ENCODE data around the gene DAB2. TPM values are rescaled to one million over a fixed set of nuclear protein-coding genes. Genes with fewer than 3 reads are reported as not detected.

DAB2 gene
- total RNA-seq (10 to 100 TPM; 18.4 to 25.6 TPM), polyA plus RNA-seq (10 to 100 TPM; 10.0 to 13.8 TPM)

- Histone ChIP-seq H3K4me3 (ENCODE audit: low read depth in 1 of 3, low read length in 3 of 3) (peak within 1 kb of the TSS; percentile 14 to 55 (median 53)), H3K27me3 (ENCODE audit: control insufficient read depth in 4 of 4, insufficient read depth in 4 of 4, low read length in 3 of 4) (peaks cover 0 to 8% (median 1%) of the 10 kb centered on the region in 4 donors), H3K9me3 (ENCODE audit: control insufficient read depth in 4 of 4, low read length in 3 of 4) (no peaks in the 10 kb centered on the region), H3K9ac (ENCODE audit: low read depth in 1 of 2, low read length in 2 of 2) (peak within 1 kb of the TSS; percentile 47 to 48), H3K36me3 (ENCODE audit: control insufficient read depth in 4 of 4, insufficient read depth in 3 of 4, low read depth in 1 of 4, low read length in 3 of 4) (no peaks in the 10 kb centered on the region), H3K4me1 (ENCODE audit: control insufficient read depth in 4 of 4, insufficient read depth in 4 of 4, low read length in 3 of 4) (peaks cover 2 to 10% (median 5%) of the 10 kb centered on the region in 4 donors), H3K27ac (ENCODE audit: low read depth in 1 of 2, low read length in 2 of 2) (peak within 1 kb of the TSS; percentile 68)
- WGBS, result 4% methylated on average over 53 of the region's 53 CpGs
- TF ChIP-seq NR2F2 (IDR thresholded peaks at IDR 0.05) (peak; percentile 13), YY1 (IDR thresholded peaks at IDR 0.05) (peak; percentile 23), FOXA1 (IDR thresholded peaks at IDR 0.05) (no peak), REST (IDR thresholded peaks at IDR 0.05) (peak; percentile 44), RAD21 (IDR thresholded peaks at IDR 0.05) (peak; percentile 60 to 73), RXRA (IDR thresholded peaks at IDR 0.05) (peak; percentile 49 to 57), MAX (IDR thresholded peaks at IDR 0.05) (peak; percentile 66), HNF4A (conservative IDR thresholded peaks at IDR 0.05) (no peak), JUND (IDR thresholded peaks at IDR 0.05) (peak in 1 of 2 donors; percentile 10), CTCF (IDR thresholded peaks at IDR 0.05; ENCODE audit: low read depth, low read length, missing input control) (peak; percentile 37), TAF1 (conservative IDR thresholded peaks at IDR 0.05) (peak; percentile 81), GABPA (IDR thresholded peaks at IDR 0.05 in 1 of 2, conservative IDR thresholded peaks at IDR 0.05 in 1 of 2) (no peak), FOXA2 (IDR thresholded peaks at IDR 0.05) (no peak)
- DNase-seq (ENCODE audit: low spot score), result peak; percentile 76
Measured at GRCh38 chr5:39424736-39425637, at the start of gene DAB2. Gene DAB2 (minus strand): TSS chr5:39424980. CDS start chr5:39394320, 30,660 bp downstream.

GRCh38 chr5:39473156-39473775, 48.5 kb upstream of the DAB2 start:
- no peak for TF ChIP-seq GABPA (IDR thresholded peaks at IDR 0.05 in 1 of 2, conservative IDR thresholded peaks at IDR 0.05 in 1 of 2)
- no peak for TF ChIP-seq SP1 (IDR thresholded peaks at IDR 0.05)
- TF ChIP-seq TAF1 (conservative IDR thresholded peaks at IDR 0.05), result no peak
- TF ChIP-seq RAD21 (IDR thresholded peaks at IDR 0.05), result no peak
- no peak for TF ChIP-seq NR2F2 (IDR thresholded peaks at IDR 0.05)
- no peak for TF ChIP-seq HNF4G (IDR thresholded peaks at IDR 0.05)
- no peak for TF ChIP-seq EGR1 (IDR thresholded peaks at IDR 0.05; ENCODE audit: low read depth in 2 of 2)
- no peak for TF ChIP-seq CTCF (IDR thresholded peaks at IDR 0.05; ENCODE audit: low read depth, low read length, missing input control)
- TF ChIP-seq FOXA1 (IDR thresholded peaks at IDR 0.05), result no peak
- no peak for TF ChIP-seq FOXA2 (IDR thresholded peaks at IDR 0.05)
- no peak for TF ChIP-seq JUND (IDR thresholded peaks at IDR 0.05)
- TF ChIP-seq, protein P1, sequence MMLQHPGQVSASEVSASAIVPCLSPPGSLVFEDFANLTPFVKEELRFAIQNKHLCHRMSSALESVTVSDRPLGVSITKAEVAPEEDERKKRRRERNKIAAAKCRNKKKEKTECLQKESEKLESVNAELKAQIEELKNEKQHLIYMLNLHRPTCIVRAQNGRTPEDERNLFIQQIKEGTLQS (IDR thresholded peaks at IDR 0.05), result no peak
- TF ChIP-seq YY1 (IDR thresholded peaks at IDR 0.05), result no peak
- no peak overlapping the region for H3K27ac ChIP-seq (ENCODE audit: low read depth in 1 of 2, low read length in 2 of 2)
- H3K9me3 ChIP-seq (ENCODE audit: control insufficient read depth in 4 of 4, low read length in 3 of 4), result no peaks in the 10 kb centered on the region
- H3K4me1 ChIP-seq (ENCODE audit: control insufficient read depth in 4 of 4, insufficient read depth in 4 of 4, low read length in 3 of 4), result no peaks in the 10 kb centered on the region
- H3K36me3 ChIP-seq (ENCODE audit: control insufficient read depth in 4 of 4, insufficient read depth in 3 of 4, low read depth in 1 of 4, low read length in 3 of 4), result no peaks in the 10 kb centered on the region
- no peak overlapping the region for H3K9ac ChIP-seq (ENCODE audit: low read depth in 1 of 2, low read length in 2 of 2)
- 80% methylated on average over 3 of the region's 3 CpGs for WGBS
- H3K27me3 ChIP-seq (ENCODE audit: control insufficient read depth in 4 of 4, insufficient read depth in 4 of 4, low read length in 3 of 4), result no peaks in the 10 kb centered on the region
- DNase-seq (ENCODE audit: low spot score), result no peak
- H3K4me3 ChIP-seq (ENCODE audit: low read depth in 1 of 3, low read length in 3 of 3), result no peak overlapping the region

Data from liver (tissue), 9 donors.